GM19239 (cell line): ENCODE data around the gene TBX2.

ENCODE experiments used
- DNase-seq: peaks from one replicate; pipeline ENCODE4 v3.0.0; 2011; ENCODE audit warnings: low spot score; ENCODE audit not compliant: insufficient read length
- FAIRE-seq: peaks from 2 replicates; lab custom pipeline; 2011; peaks lifted over from hg19 to GRCh38; lab: Jason Lieb, UNC

TBX2 gene

GRCh38 chr17:61368049-61368831, 31.4 kb upstream of the TBX2 start:
- FAIRE-seq (no peak), DNase-seq (no peak)

DNA sequence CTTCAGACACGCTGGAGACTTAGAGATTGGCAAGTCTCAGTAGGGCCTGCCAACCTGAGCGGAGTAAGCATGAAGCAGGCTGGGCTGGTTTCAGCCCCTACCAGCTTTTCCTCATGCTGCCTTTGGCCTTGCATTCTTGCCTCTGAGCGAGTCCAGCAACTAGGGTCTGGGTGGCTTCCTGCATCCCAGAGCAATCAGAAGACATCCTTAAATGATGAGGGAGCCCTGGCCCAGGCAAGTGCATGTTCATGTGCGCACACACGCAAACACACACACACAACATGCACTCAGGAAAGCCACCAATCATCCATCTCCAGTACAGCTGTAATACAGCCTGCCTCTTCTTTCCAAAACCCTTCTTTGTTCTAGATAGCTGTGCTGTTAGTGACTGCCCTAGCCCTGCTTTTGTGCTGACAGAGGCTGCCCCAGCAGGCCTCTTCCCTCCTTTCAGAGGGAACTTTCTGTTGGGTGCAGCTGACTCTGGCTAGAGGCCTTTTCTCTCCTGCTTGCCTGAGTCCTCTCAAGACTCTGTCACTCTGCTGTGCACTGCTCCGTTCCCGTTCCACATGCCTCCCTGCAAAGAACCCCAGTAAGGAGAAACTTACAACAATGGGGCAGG, 30.7 kb upstream of the TBX2 start:
- DNase-seq (no peak), FAIRE-seq (no peak)

DNA sequence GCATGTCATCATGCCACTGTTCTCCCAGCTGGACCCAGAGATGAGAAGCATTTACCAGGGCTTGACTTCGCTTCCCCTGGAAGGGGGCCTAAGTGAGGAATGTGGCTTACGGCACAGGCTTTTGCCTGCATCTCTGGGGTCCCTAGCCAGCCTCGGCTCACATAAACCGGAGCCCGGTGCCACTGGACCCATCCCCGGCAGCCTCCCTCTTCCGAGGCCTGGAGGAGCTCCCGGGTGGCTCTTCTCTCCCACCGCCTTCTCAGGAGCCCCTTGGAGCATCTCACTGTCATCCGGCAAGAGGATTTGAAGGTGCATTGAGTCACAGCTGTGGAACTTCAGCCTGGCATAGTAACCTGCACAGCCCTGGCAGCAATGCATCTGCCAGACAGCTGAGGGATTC, 29.9 kb upstream of the TBX2 start:
- DNase-seq (no peak), FAIRE-seq (no peak)

DNA sequence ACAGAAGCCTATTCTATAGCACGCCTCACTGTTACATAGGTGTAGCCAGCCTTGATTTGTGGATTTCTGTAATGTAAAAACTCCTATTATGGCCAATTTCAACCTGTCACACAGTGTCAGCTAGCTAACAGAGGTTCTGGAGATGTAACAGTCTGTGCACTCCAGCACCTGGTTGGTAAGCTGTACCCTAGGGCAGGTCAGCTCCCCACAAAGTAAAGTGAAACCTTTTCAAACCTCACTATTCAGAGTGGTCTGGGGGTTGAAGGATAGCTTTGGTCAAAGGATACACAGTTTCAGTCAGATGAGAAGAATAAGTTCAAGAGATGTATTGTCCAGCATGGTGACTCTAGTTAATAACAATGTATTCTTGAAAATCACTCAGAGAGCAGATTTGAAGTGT, 28.5 kb upstream of the TBX2 start:
- no peak for DNase-seq
- no peak for FAIRE-seq

GRCh38 chr17:61371606-61372005, 28.0 kb upstream of the TBX2 start:
- FAIRE-seq (no peak), DNase-seq (no peak)

- FAIRE-seq (no peak), DNase-seq (no peak)
Measured at GRCh38 chr17:61372436-61372835, 27.2 kb upstream of the TBX2 start.

- FAIRE-seq, result no peak
Measured at GRCh38 chr17:61376931-61377838, 22.5 kb upstream of the TBX2 start.

GRCh38 chr17:61378658-61379456, 20.8 kb upstream of the TBX2 start:
- FAIRE-seq (no peak), DNase-seq (no peak)

More at GRCh38 chr17:61376931-61377838, 22.5 kb upstream of the TBX2 start:
- no peak for DNase-seq

GRCh38 chr17:61379457-61380216, 20.0 kb upstream of the TBX2 start:
- DNase-seq, result no peak
- FAIRE-seq, result no peak

GRCh38 chr17:61380217-61380835, 19.3 kb upstream of the TBX2 start:
- DNase-seq (no peak), FAIRE-seq (no peak)

DNA sequence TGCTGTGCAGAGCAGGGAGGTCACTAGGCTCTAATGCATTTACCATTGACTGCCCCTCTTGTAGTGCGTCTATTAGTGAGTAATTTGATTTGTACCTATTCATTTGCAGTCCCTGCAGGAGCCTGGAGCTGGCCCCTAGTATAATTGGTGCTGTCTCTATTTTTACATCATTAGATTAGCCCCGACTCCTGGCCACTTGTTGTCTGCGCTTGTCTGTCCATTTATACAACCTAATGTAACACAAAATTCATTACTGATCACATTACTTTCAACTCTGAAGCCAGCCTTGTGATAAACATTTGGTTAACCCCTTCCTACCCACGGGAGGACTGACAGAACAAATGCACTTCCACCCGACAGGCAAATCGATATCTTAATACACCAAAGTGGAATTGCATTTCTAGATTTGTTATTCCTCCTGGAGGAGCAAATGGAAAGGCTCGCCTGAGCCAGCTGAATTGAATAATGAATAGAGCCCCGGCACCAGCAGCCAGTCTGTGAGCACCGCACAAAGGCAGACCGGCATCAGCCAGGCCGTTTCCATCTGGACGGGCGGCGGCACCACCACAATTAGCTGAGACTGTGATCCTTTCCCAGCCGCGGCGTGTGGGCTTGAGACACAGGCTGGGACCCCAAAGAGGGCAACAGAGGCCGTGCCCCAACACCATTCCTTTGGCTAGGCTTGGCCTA, 18.7 kb upstream of the TBX2 start:
- DNase-seq (no peak), FAIRE-seq (no peak)

DNA sequence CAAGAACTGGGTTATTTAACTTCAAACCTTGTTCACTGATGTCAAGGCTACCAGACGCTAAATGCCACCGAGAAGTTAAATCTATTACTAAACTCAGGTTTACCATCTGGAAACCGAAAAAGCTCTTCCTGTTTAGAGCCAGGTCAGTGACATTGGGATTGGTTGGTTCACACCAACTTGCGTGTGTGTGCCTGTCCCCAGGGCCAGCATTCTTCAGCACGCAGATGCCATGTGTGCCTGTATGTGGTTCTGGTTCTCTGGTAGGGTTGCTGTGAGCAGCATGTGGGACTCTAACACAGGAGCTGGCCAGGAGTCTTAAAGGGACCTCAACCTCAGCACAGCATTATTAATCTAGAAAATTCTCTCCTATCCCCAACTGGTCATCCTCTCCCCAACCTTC, 18.1 kb upstream of the TBX2 start:
- no peak for DNase-seq
- no peak for FAIRE-seq

- no peak for DNase-seq
- no peak for FAIRE-seq
Measured at GRCh38 chr17:61382796-61383688, 16.6 kb upstream of the TBX2 start.

- FAIRE-seq, result no peak
- no peak for DNase-seq
Measured at GRCh38 chr17:61383689-61384201, 15.9 kb upstream of the TBX2 start.

DNA sequence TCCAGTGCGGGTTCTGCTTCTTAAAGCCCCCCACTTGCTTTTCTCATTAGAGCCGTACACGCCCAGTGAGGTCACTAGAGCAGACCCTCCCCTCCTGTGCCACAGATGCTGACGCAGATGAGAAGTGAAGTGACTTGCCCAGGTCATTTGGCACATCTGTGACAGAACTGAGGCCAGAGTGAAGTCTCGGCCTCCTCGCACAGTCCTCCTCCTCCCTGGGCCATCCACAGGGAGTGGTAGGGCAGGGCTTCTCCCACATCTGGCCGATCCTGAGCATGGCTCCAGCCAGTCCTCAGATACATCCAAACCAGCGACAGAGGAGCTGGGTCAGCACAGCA, 15.3 kb upstream of the TBX2 start:
- FAIRE-seq (no peak), DNase-seq (no peak)

DNA sequence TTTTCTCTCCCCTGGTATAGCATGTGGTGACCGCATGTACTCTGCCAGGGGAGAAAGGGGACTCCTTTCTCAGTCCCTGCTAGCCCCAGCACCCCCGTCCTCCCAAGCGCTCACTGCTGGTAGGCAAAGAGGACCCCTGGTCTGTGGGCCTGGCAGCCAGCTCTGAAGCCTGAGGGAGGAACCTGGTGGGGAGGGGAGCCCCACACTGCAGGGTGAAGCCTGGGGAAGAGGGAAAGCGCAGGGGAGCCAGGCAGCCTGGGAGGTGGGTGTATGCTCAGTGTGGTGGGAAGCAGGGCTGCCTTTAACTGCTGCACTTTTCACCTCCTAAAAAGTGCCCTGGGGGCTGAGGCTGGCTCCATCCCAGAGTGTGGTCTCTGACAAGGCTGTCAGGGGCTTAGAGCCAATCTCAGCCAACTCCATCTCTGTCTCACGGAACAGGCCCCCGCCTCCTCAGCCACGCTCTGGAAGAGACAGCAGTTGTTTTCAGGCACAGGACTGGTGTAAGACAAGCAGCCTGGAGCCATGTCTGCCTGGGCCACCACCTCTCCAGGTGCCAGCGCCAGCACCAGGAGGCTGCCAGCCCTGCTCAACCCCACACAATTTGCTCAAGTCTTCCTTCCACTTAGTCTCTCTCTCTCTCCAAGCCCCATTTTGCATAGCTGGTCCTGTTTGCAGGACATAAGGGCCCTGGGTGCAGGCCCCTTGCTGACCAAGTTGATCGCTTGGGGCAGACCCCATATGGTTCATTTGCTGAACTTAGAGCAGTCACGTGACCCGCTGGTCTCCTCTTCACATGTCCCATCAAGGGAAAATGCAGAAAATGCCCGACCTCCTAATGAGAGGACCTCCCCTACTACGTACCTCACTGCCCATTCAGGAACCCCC, 14.7 kb upstream of the TBX2 start:
- FAIRE-seq (no peak), DNase-seq (no peak)
